Neural cell (in vitro differentiated cells): ENCODE data around the gene PLA2G3. TPM values are rescaled to one million over a fixed set of nuclear protein-coding genes. Genes with fewer than 3 reads are reported as not detected.

Experiments
- H2AFZ ChIP-seq: fragments of 200-600, 300-800 bp; sonication (generic), shearing (Covaris generic); 2 replicates; pipeline ENCODE4 v1.6.0; 2014; ENCODE audit warnings: low read depth, mild to moderate bottlenecking, antibody characterized with exemption, low read length, moderate library complexity
- H3F3A ChIP-seq: fragments of 200-600 bp; shearing (Covaris generic); 2 replicates; pipeline ENCODE4 v1.6.1; 2016; ENCODE audit warnings: mild to moderate bottlenecking, moderate library complexity, mixed read lengths, antibody characterized with exemption, low read length; ENCODE audit not compliant: insufficient read depth, poor library complexity, severe bottlenecking
- H3K27ac ChIP-seq: fragments of 200-600, 300-800 bp; sonication (generic), shearing (Covaris generic); 2 replicates; pipeline ENCODE4 v1.5.1; 2014; ENCODE audit warnings: mild to moderate bottlenecking, low read length, moderate library complexity
- H3K27me3 ChIP-seq: fragments of 300-800, 200-600 bp; sonication (generic), shearing (Covaris generic); 2 replicates; pipeline ENCODE4 v1.6.0; 2014; ENCODE audit warnings: mild to moderate bottlenecking, low read depth, low read length, moderate library complexity; ENCODE audit not compliant: insufficient read depth
- H3K36me3 ChIP-seq: fragments of 300-800, 200-600 bp; sonication (generic), shearing (Covaris generic); 2 replicates; pipeline ENCODE4 v1.5.1; 2014; ENCODE audit warnings: mild to moderate bottlenecking, antibody characterized with exemption, low read length, moderate library complexity; ENCODE audit not compliant: insufficient read depth
- H3K4me2 ChIP-seq: fragments of 300-800, 200-600 bp; sonication (generic), shearing (Covaris generic); 2 replicates; pipeline ENCODE4 v1.6.0; 2014; ENCODE audit warnings: mild to moderate bottlenecking, low read length
- H3K4me3 ChIP-seq: fragments of 300-800, 200-600 bp; sonication (generic), shearing (Covaris generic); 2 replicates; pipeline ENCODE4 v1.5.1; 2014; ENCODE audit warnings: mild to moderate bottlenecking, low read length, moderate library complexity
- H3K79me2 ChIP-seq: fragments of 200-600 bp; shearing (Covaris generic); replicated peaks from 2 replicates; pipeline ENCODE4 v1.6.0; 2014; ENCODE audit warnings: mild to moderate bottlenecking, low read length, moderate library complexity; ENCODE audit not compliant: insufficient read depth
- H3K9ac ChIP-seq: fragments of 300-800, 200-600 bp; sonication (generic), shearing (Covaris generic); 2 replicates; pipeline ENCODE4 v1.6.1; 2016; ENCODE audit warnings: mild to moderate bottlenecking, low read length, mixed read lengths
- H3K9me2 ChIP-seq: fragments of 200-600 bp; shearing (Covaris generic); 2 replicates; pipeline ENCODE4 v1.6.1; 2016; ENCODE audit warnings: mild to moderate bottlenecking, low read length, mixed read lengths; ENCODE audit not compliant: insufficient read depth
- H3K9me3 ChIP-seq: fragments of 200-600, 300-800 bp; sonication (generic), shearing (Covaris generic); 2 replicates; pipeline ENCODE4 v1.6.1; 2016; ENCODE audit warnings: mild to moderate bottlenecking, mixed run types, low read length, moderate library complexity, mixed read lengths
- H4K20me1 ChIP-seq: fragments of 200-600 bp; shearing (Covaris generic); 2 replicates; pipeline ENCODE4 v1.6.1; 2016; ENCODE audit warnings: mild to moderate bottlenecking, mixed run types; ENCODE audit not compliant: insufficient read depth
- CTCF ChIP-seq: fragments of 450-650 bp; IDR thresholded peaks from 2 replicates; pipeline ENCODE4 v1.5.1; 2014; ENCODE audit warnings: antibody characterized with exemption, mild to moderate bottlenecking, moderate library complexity; ENCODE audit not compliant: poor library complexity, severe bottlenecking
- EP300 ChIP-seq: fragments of 450-650 bp; conservative IDR thresholded peaks from 2 replicates; pipeline ENCODE4 v1.6.1; 2014; ENCODE audit warnings: antibody characterized with exemption, mild to moderate bottlenecking, moderate library complexity; ENCODE audit not compliant: poor library complexity, severe bottlenecking
- EZH2 ChIP-seq: fragments of 200-600, 300-800 bp; shearing (Covaris generic), sonication (generic); IDR thresholded peaks from 2 replicates; pipeline ENCODE4 v1.6.1; 2014; ENCODE audit warnings: antibody characterized with exemption, low read length, borderline replicate concordance, mild to moderate bottlenecking; ENCODE audit not compliant: insufficient read depth, poor library complexity, severe bottlenecking
- MXI1 ChIP-seq: fragments of 450-650 bp; conservative IDR thresholded peaks from 2 replicates; pipeline ENCODE4 v1.6.1; 2014; ENCODE audit warnings: antibody characterized with exemption, mild to moderate bottlenecking; ENCODE audit not compliant: poor library complexity, severe bottlenecking
- RAD21 ChIP-seq: fragments of 450-650 bp; conservative IDR thresholded peaks from 2 replicates; pipeline ENCODE4 v1.6.1; 2014; ENCODE audit warnings: antibody characterized with exemption, mild to moderate bottlenecking, moderate library complexity
- REST ChIP-seq: IDR thresholded peaks from 2 replicates; pipeline ENCODE4 v1.6.1; 2012; ENCODE audit warnings: borderline replicate concordance
- SMC3 ChIP-seq: fragments of 450-650 bp; conservative IDR thresholded peaks from 2 replicates; pipeline ENCODE4 v1.6.1; 2014; ENCODE audit warnings: antibody characterized with exemption, mild to moderate bottlenecking, moderate library complexity; ENCODE audit not compliant: poor library complexity
- TAF1 ChIP-seq: IDR thresholded peaks from 2 replicates; pipeline ENCODE4 v1.6.1; 2012; ENCODE audit warnings: low read depth
- polyA plus RNA-seq: library from polyadenylated mRNA; depleted of rRNA; stranded (reverse); fragments of >200 nt; gene quantifications from 2 replicates; pipeline ENCODE4 v1.2.3, GENCODE V29; 2014

The PLA2G3 gene
- polyA plus RNA-seq, 1 donor from 2014 or later = not detected

- no peaks in the 10 kb centered on the region for H3K36me3 ChIP-seq
- no peaks in the 10 kb centered on the region for H4K20me1 ChIP-seq
- TF ChIP-seq MXI1 (no peak), RAD21 (no peak), CTCF (no peak)
Observed at GRCh38 chr22:31094741-31095140, 45.6 kb downstream of the PLA2G3 start.

GRCh38 chr22:31094021-31094551 is 46.2 kb downstream of the PLA2G3 start:
- H3K4me3 ChIP-seq = no peak overlapping the region
- H2AFZ ChIP-seq = no peak overlapping the region
- TF ChIP-seq REST (no peak), CTCF (no peak), EP300 (no peak), RAD21 (no peak), SMC3 (no peak), MXI1 (no peak), TAF1 (no peak), EZH2 (no peak)
- no peak overlapping the region for H3K27ac ChIP-seq
- H4K20me1 ChIP-seq = no peaks in the 10 kb centered on the region
- H3K27me3 ChIP-seq = no peaks in the 10 kb centered on the region
- H3K9me2 ChIP-seq = no peaks in the 10 kb centered on the region
- no peaks in the 10 kb centered on the region for H3K9me3 ChIP-seq
- no peaks in the 10 kb centered on the region for H3K79me2 ChIP-seq
- no peaks in the 10 kb centered on the region for H3F3A ChIP-seq
- no peaks in the 10 kb centered on the region for H3K36me3 ChIP-seq
- no peak overlapping the region for H3K9ac ChIP-seq
- no peak overlapping the region for H3K4me2 ChIP-seq

More at GRCh38 chr22:31094741-31095140, 45.6 kb downstream of the PLA2G3 start:
- H2AFZ ChIP-seq = no peak overlapping the region
- no peaks in the 10 kb centered on the region for H3F3A ChIP-seq
- no peak overlapping the region for H3K9ac ChIP-seq
- H3K4me2 ChIP-seq = no peak overlapping the region
- H3K27ac ChIP-seq = no peak overlapping the region
- no peaks in the 10 kb centered on the region for H3K9me3 ChIP-seq
- H3K27me3 ChIP-seq = no peaks in the 10 kb centered on the region
- H3K4me3 ChIP-seq = no peak overlapping the region
- H3K9me2 ChIP-seq = no peaks in the 10 kb centered on the region
- no peaks in the 10 kb centered on the region for H3K79me2 ChIP-seq
